Stimulated activated CD8-positive, alpha-beta memory T cell treated with anti-CD3 and anti-CD28 coated beads, Interleukin-12 subunit alpha, Interleukin-12 subunit beta, amount 100 ng/mL, for 1 hour (primary cell): ENCODE data around the gene NDUFS8.

Source experiments
- DNase-seq: peaks from one replicate; pipeline ENCODE4 v3.0.0-alpha.2; 2020; ENCODE audit warnings: low read depth

Gene NDUFS8

DNA sequence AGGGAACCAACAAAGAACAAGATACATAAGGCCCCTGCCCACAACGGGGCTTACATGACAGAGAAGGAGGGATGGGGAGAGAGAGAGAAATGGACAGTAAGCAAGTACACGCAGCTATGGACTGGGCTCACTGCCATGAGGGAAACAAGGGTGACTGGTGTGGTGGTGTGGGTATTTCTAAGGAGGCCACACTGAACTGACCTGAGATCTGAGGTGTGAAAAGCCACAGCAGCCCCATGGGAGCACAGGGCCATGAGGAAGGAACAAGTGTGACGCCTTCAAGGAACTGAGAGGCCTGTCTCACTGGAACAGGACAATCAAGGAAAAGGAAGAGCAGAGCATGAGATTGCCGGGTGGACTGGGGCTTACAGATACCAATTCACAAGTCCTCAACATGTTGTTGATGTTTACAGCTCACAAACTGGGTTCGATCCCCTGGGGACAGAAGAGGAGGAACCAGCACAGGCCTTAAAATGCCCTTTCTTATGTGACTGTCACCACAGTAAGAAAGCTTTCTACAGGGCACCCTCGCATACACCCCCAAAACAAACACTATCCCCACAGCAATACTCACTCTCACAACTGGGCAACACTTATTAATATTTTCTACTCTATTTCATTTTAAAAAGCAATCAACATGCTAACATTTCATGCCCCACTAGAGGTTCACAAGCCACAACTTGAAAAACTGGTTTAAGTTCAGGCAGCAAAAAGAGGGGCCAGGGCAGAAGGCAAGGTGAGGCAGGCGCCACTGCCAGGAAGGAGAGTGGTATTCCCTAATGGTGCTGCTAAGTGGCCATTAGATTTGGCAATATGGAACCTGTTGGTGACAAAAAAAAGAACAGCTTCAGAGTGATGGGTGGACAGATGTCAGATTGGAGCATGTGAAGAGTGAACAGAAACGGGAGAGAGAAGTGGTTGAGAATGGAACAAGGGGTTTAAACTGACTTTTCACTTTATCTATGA lies 47.4 kb downstream of the NDUFS8 start:
- no peak for DNase-seq

GRCh38 chr11:68080860-68081259 lies 50.4 kb downstream of the NDUFS8 start:
- DNase-seq, result no peak

DNA sequence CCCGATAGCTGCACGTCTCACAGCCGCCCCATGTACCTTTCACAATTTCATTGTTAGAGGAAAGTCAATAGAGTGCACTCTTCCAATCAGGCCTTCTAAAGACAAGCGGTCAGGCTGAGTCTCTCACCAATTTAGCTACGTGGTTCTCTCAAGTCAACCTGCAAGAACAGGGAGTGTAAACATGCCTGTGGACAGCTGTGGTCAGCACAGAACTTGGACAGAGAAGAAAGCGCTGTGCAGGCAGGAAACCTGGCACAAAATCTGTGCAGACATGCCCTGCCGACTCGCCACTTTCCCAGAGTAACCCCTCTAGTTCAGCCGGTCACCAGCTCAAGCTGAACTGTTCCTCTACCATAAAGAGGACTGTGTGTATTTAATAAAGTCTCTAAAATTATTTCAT lies 51.2 kb downstream of the NDUFS8 start:
- no peak for DNase-seq

DNA sequence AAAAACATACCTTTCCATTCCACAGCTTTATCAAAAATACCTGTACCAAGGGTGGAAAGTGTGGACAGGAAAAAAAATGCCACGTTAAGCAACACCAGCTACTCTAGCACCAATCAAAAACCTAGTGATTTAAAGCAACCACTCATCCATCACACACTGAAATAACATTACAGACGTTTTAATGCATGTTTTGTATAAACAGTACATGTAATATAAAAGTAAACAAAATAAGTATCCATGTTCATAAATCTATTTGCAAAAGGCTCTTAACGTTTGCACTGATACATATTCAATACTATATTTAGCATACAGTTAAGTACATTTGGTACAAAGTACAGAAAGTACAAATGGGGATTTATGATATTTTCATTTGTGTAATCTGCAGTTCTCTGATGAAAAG lies 52.0 kb downstream of the NDUFS8 start:
- DNase-seq, result no peak

DNA sequence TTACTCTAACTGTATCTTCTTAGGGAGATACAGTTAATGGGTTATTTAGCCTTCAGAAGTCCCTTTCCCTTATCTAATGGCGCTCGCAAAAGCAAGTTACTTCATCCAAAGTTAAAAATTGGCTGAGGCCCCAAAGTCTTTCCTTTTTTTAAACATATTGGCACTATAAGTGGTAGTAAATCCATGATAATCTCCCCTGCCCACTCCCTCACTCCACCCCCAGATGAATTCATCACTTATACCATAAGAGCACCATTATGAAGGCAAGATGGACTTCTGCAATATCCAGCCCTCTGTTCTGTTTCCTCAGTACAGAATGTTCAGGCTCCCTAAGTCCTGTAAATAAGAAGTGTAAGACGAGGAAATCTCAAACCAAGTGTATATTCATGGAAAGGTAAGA lies 53.0 kb downstream of the NDUFS8 start:
- DNase-seq, result no peak
